HL-60 (cell line): ENCODE measurements around the gene GNPTAB.

Experiments used
- DNase-seq, 2 experiments: peaks; one replicate each; pipeline ENCODE4 v3.0.0-alpha.2; 2010 to 2020; ENCODE audit warnings: low read depth in 1 of 2, low spot score in 1 of 2
- H3K27ac ChIP-seq: fragments of 250-450 bp; sonication (Bioruptor Pico); replicated peaks from 2 replicates; pipeline ENCODE4 v1.5.1; 2020; ENCODE audit warnings: mild to moderate bottlenecking, moderate library complexity
- H3K27me3 ChIP-seq: fragments of 250-450 bp; sonication (Bioruptor Pico); 2 replicates; pipeline ENCODE4 v1.5.1; 2021; ENCODE audit warnings: mild to moderate bottlenecking, moderate library complexity; ENCODE audit not compliant: insufficient read depth, poor library complexity, severe bottlenecking
- H3K4me3 ChIP-seq: replicated peaks from 2 replicates; pipeline ENCODE4 v1.5.1; 2011; ENCODE audit warnings: mild to moderate bottlenecking, control low read depth, low read length; ENCODE audit not compliant: insufficient read depth
- CTCF ChIP-seq: IDR thresholded peaks from one replicate; pipeline ENCODE4 v1.5.1; 2011; ENCODE audit warnings: low read length, control low read depth, inconsistent platforms; ENCODE audit not compliant: insufficient read depth
- GABPA ChIP-seq: IDR thresholded peaks from 2 replicates; pipeline ENCODE4 v1.6.1; 2012; ENCODE audit warnings: low read depth
- POLR2AphosphoS5 ChIP-seq: IDR thresholded peaks from 2 replicates; pipeline ENCODE4 v1.6.1; 2012; ENCODE audit warnings: low read depth
- REST ChIP-seq: IDR thresholded peaks from 2 replicates; pipeline ENCODE4 v1.6.1; 2012; ENCODE audit warnings: low read depth; ENCODE audit not compliant: insufficient replicate concordance
- SPI1 ChIP-seq: IDR thresholded peaks from 2 replicates; pipeline ENCODE4 v1.6.1; 2012; ENCODE audit warnings: low read depth, mild to moderate bottlenecking, borderline replicate concordance

Gene GNPTAB

GRCh38 chr12:101803978-101804377, 26.8 kb downstream of the GNPTAB start:
- no peak for TF ChIP-seq CTCF
- Histone ChIP-seq H3K27ac (no peak overlapping the region), H3K27me3 (no peaks in the 10 kb centered on the region)

GRCh38 chr12:101802486-101802885, 28.3 kb downstream of the GNPTAB start:
- Histone ChIP-seq H3K27me3 (no peaks in the 10 kb centered on the region), H3K27ac (no peak overlapping the region), H3K4me3 (no peak overlapping the region)
- DNase-seq: no peak
- TF ChIP-seq REST: no peak
- no peak for TF ChIP-seq SPI1
- no peak for TF ChIP-seq GABPA
- no peak for TF ChIP-seq POLR2AphosphoS5
- TF ChIP-seq CTCF: no peak

More at GRCh38 chr12:101803978-101804377, 26.8 kb downstream of the GNPTAB start:
- no peak overlapping the region for H3K4me3 ChIP-seq
- DNase-seq: no peak

DNA sequence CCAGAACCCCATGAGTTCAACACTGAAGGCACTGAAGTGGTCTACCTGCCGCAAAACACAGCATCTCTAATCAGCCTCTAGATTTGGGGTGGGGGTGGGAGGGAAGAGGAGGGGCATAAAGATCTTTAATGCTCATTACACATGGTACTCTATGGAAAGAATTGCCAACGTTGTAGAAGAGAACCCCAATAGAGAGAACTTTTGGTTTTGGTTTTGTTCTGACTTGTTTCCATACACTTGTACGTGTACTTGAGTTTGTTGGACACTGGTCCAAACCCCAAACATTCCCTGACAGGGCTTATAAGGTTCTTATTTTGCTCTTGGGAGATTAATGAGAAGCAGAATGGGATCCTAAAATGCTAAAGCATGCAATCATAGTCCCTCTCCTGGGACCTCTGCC, 31.0 kb downstream of the GNPTAB start:
- Histone ChIP-seq H3K27me3 (no peaks in the 10 kb centered on the region), H3K4me3 (no peak overlapping the region), H3K27ac (no peak overlapping the region)
- no peak for DNase-seq
- TF ChIP-seq POLR2AphosphoS5: no peak
- no peak for TF ChIP-seq GABPA
- no peak for TF ChIP-seq SPI1
- no peak for TF ChIP-seq REST
- TF ChIP-seq CTCF: no peak

DNA sequence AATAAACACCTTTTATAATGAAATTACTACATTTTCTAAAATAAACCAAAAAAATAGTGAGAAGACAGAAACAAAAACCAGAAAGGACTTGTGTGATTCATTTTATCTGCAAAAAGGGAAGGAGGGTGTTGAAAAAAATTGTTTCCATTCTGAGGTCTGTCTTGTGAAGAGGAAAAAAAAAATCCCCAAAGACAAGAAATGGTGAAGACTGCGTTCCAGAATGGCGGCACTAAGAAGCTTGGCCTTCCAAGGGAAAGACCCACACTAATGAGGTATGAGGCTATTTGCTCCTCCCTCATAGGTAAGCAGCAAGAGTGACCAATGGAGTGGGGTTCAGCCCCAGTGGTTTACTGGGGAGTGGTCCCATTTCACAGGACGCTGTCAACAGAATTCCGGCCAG, 35.0 kb downstream of the GNPTAB start:
- H3K4me3 ChIP-seq: no peak overlapping the region
- H3K27me3 ChIP-seq: no peaks in the 10 kb centered on the region
- H3K27ac ChIP-seq: no peak overlapping the region
- no peak for DNase-seq
- TF ChIP-seq POLR2AphosphoS5 (no peak), REST (no peak), GABPA (no peak), SPI1 (no peak), CTCF (no peak)
